GM21619 (cell line): Measurements from ENCODE around the gene LDHD.
A peak's percentile ranks its signal among the peaks of the same experiment; 100 is the strongest.
"Not testable (repeated sequence)": the region's sequence is repeated elsewhere in the genome, so short reads cannot be mapped to it uniquely, and the experiment has no call there.

Source experiments
- ATAC-seq: cut with Tn5 transposase; IDR thresholded peaks from one replicate; pipeline ENCODE4 v1.9.1; 2021; ENCODE audit not compliant: unreplicated experiment

The LDHD gene

GRCh38 chr16:75100603-75100990 lies 16.0 kb downstream of the LDHD start:
- no peak for ATAC-seq

- peak; percentile 66 for ATAC-seq
Observed at GRCh38 chr16:75099738-75100602, 16.6 kb downstream of the LDHD start.

- ATAC-seq = peak; percentile 7
Observed at GRCh38 chr16:75099075-75099667, 17.4 kb downstream of the LDHD start.

GRCh38 chr16:75097941-75098901 lies 18.4 kb downstream of the LDHD start:
- peak; percentile 49 for ATAC-seq

- ATAC-seq = no peak
Observed at GRCh38 chr16:75097191-75097761, 19.3 kb downstream of the LDHD start.

- no peak for ATAC-seq
Observed at GRCh38 chr16:75096656-75097055, 19.9 kb downstream of the LDHD start.

- no peak for ATAC-seq
Observed at GRCh38 chr16:75095204-75095621, 21.4 kb downstream of the LDHD start.

GRCh38 chr16:75093598-75094540 lies 22.7 kb downstream of the LDHD start:
- ATAC-seq = no peak

GRCh38 chr16:75092777-75093176 lies 23.8 kb downstream of the LDHD start:
- no peak for ATAC-seq

GRCh38 chr16:75091619-75092018 lies 25.0 kb downstream of the LDHD start:
- not testable (repeated sequence) for ATAC-seq

GRCh38 chr16:75090899-75091298 lies 25.7 kb downstream of the LDHD start:
- ATAC-seq = not testable (repeated sequence)

GRCh38 chr16:75089486-75090202 lies 26.9 kb downstream of the LDHD start:
- ATAC-seq = no peak

GRCh38 chr16:75088934-75089333 lies 27.6 kb downstream of the LDHD start:
- ATAC-seq = no peak

- no peak for ATAC-seq
Observed at GRCh38 chr16:75088216-75088615, 28.4 kb downstream of the LDHD start.

GRCh38 chr16:75087375-75087979 lies 29.1 kb downstream of the LDHD start:
- ATAC-seq = no peak

- no peak for ATAC-seq
Observed at GRCh38 chr16:75086688-75087374, 29.7 kb downstream of the LDHD start.

- no peak for ATAC-seq
Observed at GRCh38 chr16:75086281-75086680, 30.3 kb downstream of the LDHD start.

GRCh38 chr16:75085556-75085955 lies 31.0 kb downstream of the LDHD start:
- ATAC-seq = no peak
